GM12864 (cell line): ENCODE measurements around the gene ALK.

ENCODE experiments used
- DNase-seq: peaks from one replicate; pipeline ENCODE4 v3.0.0-alpha.2; 2011; ENCODE audit warnings: low read depth
- H3K4me3 ChIP-seq: 2 replicates; pipeline ENCODE4 v1.5.1; 2011; ENCODE audit warnings: mild to moderate bottlenecking, low read depth, low read length, control low read depth
- CTCF ChIP-seq: IDR thresholded peaks from 2 replicates; pipeline ENCODE4 v1.5.1; 2011; ENCODE audit warnings: low read depth, mild to moderate bottlenecking, moderate library complexity, low read length, control low read depth, inconsistent platforms; ENCODE audit errors: missing control alignments

The ALK gene

GRCh38 chr2:29921560-29921915, at the start of gene ALK:
ALK (minus strand) TSS chr2:29921586; CDS start chr2:29920659, 927 bp downstream.
- TF ChIP-seq CTCF, result no peak
- no peak for DNase-seq
- no peak within 1 kb of the TSS for H3K4me3 ChIP-seq

- H3K4me3 ChIP-seq, result no peak overlapping the region
- TF ChIP-seq CTCF, result no peak
- no peak for DNase-seq
These were observed 44.9 kb upstream of the ALK start for GRCh38 chr2:29966266-29966665.

GRCh38 chr2:29963972-29964570, 42.7 kb upstream of the ALK start:
- no peak for TF ChIP-seq CTCF
- no peak for DNase-seq
- no peak overlapping the region for H3K4me3 ChIP-seq

GRCh38 chr2:29962922-29963321, 41.5 kb upstream of the ALK start:
- no peak for DNase-seq
- TF ChIP-seq CTCF, result no peak
- no peak overlapping the region for H3K4me3 ChIP-seq

GRCh38 chr2:29954316-29954715, 32.9 kb upstream of the ALK start:
- no peak overlapping the region for H3K4me3 ChIP-seq
- no peak for DNase-seq
- TF ChIP-seq CTCF, result no peak

- H3K4me3 ChIP-seq, result no peak overlapping the region
- no peak for DNase-seq
- TF ChIP-seq CTCF, result no peak
These were observed 31.6 kb upstream of the ALK start for GRCh38 chr2:29952973-29953372.

- no peak for DNase-seq
- H3K4me3 ChIP-seq, result no peak overlapping the region
- no peak for TF ChIP-seq CTCF
These were observed 30.2 kb upstream of the ALK start for GRCh38 chr2:29951576-29951975.
